Activated gamma-delta T cell treated with anti-CD3 and anti-CD28 coated beads, Interleukin-2, amount 50 U/mL, for 16 hours (primary cell): ENCODE results near the gene MARK2.

ENCODE experiments used
- DNase-seq: peaks from one replicate; pipeline ENCODE4 v3.0.0-alpha.2; 2020; ENCODE audit warnings: low read depth

MARK2 gene

DNA sequence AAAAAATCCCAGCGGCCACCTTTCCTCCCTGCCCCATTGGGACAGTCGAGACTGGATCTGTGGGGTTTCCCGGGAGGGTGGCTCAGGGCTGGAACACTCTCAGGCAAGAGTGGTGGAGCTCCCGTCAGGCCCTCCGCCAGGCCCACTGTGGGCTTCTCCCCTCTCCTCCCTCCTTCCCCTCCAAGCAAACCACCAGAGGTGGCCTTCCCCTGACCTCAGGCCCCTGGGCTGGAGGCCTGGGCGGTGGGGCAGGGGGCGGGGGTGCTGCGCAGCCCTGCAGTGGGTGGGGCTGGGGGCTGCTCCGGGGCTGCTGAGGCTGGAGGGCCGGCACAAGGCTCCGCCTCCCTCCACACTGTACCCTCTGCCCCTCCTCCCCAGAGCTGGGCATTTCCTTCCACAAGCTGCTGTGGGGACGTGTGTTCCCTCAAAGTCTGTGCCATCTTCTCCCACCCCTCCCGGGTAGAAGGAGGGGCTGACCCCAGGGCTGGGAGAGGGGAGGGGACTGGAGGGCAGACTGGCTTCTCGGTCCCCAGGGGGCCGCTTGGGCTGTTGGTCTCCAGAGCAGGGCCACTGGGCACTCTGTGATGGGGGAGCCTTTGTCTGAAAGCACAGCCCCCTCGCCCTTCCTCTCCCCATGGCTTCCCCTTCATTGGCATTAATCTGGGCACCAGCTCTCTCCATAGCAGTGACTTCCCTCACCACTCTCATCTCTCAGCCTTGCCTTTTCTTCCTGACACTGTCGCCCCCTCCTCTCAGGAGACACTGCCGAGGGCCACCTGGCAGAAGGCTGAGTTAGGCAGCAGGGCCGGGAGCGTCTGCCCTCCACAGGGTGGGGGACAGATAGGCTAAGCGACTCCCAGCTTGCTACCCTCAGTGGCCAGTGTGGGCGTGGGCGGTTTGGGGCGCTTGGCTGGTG is 70.9 kb downstream of the MARK2 start:
- no peak for DNase-seq

DNA sequence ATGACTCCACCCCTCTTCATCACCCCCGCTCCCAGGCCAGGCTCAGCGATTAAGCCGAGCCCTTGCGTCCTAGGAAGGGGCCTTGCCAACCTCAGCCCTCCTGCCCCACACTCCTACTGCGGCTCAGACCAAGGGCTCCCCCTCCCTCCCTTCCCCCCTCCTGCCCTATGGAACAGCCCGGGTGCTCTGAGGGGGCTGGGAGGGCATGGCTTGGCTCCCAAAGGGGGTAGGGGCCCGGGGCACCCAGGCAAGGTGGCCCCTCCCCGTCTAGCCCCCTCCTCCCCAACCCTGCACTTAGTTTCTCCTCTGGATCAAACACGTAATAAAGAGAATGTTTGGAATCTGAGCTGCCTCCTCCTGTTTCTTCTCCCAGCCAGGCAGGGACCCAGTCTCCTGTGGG is 71.8 kb downstream of the MARK2 start:
- DNase-seq: no peak

- DNase-seq: no peak
Observed at GRCh38 chr11:63911440-63911839, 72.5 kb downstream of the MARK2 start.

DNA sequence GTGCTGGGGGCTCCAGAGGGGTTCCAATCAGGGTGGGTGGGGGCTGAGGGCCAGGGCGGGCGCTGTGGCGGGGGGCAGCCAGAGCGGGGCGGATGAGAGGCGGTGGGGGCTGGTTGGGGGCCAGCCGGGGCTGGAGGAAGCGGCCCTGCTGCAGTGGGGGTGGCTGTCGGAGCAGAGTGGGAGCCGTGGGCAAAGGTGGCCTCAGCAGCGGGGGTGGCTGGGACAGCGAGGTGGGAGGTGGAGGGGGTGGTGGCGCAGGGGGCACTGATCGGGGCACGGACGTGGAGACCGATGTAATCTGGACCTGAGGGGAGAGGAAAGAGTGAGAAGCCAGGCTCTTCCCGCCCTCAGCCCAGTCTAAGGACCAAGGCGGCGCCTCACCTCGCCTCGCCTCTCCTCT is 73.0 kb downstream of the MARK2 start:
- no peak for DNase-seq

DNA sequence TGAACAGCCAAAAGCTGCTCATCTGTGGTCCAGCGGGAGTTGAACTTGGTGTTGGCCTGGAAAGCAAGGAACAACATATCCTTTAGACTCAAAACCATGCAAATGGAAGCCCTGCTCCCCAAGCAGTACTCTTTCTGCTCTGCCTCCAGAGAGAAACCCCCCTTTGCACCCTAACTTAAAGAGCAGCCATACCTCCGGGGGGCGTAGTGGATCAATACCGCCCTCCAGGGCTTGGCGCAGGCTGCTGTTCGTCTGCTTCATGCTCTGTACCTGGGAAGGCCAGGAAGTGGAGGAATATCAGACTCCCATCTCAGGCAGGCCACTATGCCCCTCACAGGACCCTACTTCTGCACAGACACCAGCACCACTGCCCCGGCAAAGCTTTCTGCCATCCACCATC is 73.8 kb downstream of the MARK2 start:
- DNase-seq: no peak

DNA sequence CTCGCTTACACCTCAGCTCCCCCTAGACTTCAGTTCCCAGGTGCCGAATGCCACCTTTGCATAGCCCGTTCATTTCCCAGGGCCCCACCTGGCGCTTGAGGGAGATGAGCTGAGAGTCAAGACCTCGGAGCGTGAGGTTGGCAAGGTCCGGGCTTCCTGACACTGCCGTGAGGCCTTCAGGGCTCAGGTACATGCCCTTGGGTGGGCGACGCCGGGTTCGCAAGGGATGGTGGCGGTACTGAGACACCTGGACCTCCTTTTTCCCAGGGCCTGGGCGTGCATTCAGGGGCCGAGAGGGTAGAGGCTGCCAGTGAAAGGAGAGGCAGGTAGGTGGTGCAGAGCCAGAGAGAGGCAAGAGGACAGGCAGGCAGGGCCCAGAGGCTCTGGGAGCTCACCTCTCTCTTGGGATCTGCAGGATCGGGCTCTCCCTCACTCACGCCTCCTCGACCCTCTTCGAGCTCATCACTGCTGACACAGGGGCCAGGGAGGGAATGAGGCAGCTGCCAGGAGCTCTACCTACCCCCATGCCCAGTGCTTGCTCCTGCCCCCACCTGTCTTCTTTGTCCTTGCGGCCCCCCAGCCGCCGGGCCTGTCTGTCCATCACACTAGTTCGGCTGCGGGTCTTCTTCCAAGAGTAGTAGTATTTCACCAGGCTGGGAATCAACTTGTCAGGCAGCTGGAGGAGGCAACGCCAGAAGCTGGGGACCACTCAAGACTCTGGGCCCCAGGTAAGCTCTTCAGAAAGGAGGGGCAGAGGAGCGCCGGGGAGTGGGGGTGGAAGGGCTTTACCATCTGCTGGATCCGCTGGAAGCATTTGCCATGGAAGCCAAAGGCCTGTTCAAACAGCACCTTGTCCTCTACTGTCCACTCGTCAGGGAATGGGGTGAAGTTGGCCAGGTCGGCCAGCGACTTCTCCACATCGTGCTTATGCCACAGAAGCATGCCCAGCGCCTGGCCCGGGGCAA is 75.2 kb downstream of the MARK2 start:
- no peak for DNase-seq

DNA sequence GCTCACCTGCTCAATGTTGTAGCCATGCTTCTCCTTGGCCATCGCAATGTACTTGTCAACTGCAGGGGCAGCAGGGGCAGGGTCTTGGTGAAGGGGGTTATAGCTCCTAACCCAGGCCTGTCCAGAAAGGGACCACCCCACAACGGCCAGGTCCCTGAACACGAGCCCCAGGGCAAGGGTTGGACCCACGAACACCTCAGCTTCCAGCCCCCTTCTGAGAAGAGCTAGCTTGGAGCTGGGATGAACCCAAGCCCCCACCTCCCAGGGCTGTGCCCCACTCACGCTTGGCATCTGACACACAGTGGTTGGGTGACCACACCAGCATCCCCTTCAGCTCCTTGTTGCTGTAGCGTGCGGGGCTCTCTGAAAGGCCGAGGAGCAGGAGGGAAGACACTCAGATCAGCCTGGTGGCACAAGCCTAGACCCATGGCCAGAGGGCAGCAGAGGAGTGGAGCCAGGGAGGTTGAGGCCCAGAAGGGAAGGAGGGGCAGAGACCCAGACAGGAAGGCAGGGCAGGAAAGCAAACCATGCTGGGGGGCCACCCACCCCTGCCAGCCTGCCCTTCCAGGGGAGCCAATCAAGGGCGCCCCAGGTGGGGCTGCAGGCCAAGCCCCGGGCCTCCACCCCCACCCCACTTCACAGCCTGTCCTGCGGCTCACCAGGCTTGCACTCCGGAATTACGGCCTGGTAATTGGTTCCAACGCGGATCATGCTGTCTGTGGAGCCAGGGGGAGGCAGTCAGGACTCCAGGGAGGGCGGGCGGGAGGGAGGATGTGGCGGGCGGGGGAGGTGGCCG is 76.2 kb downstream of the MARK2 start:
- no peak for DNase-seq

GRCh38 chr11:63915961-63916836 is 77.3 kb downstream of the MARK2 start:
- DNase-seq: no peak

DNA sequence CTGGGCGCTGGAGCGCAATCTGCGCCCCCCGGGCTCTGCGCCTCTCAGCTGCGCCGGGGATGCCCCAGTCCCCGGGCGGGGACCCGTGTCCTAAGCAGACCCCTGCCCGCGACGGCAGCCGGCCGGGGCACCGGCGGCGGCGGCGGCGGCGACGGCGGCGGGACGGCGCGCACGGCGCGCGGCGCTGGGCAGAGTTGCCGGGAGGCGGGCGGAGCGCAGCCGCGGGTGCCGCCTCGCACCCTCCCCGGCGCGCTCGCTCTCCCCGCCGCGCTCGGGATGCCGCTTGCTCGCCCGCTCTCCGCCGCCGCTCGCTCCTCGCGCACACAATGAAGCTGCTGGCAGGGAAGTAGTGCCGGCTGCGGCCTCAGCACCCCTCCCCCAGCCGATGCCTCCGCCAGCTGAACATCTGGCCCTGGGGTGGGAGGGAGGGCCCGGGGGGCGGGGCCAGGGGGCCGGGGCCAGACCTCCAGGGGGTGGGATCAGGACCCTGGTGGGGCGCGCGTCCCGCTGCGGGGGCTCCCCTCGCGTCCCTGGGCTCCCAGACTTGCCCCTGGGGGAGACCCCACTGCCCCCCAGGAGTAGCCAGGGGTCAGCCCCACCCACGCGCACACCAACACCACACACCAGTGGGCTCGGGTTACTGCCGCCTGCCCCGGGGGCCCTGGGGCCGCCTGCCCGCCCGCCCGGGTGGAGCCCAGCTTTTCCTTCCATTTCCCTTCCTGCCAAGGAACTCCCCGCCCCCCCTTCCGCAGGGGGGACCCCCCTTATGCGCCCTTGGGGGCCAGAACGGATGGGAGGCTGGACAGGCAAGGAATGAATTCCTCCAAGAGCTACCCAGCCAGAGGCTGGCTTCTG is 78.2 kb downstream of the MARK2 start, which contains the start of gene RCOR2:
RCOR2 (minus strand) TSS at position 328 of the 855 bp plus-strand sequence. CDS start 708 bp downstream, outside the sequence.
- no peak for DNase-seq

- DNase-seq: no peak
Observed at GRCh38 chr11:63917692-63918506, 79.0 kb downstream of the MARK2 start.

DNA sequence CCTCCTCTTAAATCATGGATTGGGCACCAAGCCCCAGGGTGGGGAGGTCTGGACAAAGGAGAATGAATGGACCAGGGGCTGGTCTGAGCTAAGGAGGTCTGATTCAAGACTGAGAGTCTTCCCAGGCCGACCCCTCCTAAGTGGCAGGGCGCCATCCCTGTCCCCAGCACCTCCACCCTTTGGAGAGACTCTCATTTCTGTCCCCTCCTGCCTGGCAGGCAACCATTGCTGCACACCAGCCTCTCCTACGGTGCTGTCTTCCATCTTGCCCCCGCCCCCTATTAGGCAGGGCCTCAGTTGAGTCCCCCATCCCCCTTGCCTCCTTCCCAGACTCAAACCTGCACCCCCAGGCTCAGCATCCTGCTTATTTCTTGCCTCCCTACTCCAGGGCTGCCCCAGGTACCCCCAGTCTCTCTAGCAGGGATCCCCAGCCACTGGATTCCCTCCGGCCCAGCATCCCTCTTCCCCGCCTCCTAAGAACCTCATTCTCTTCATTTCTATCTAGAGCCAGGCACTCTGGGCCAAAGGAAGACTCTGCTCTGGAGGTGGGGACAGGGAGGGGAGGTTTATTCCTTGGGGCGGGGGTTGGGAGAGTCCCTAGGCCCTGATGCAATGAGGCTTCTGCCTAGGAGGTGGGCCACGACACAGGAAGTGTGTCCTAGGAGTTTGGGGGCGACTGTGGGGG is 79.7 kb downstream of the MARK2 start:
- no peak for DNase-seq

GRCh38 chr11:63919267-63920125 is 80.6 kb downstream of the MARK2 start:
- no peak for DNase-seq

DNA sequence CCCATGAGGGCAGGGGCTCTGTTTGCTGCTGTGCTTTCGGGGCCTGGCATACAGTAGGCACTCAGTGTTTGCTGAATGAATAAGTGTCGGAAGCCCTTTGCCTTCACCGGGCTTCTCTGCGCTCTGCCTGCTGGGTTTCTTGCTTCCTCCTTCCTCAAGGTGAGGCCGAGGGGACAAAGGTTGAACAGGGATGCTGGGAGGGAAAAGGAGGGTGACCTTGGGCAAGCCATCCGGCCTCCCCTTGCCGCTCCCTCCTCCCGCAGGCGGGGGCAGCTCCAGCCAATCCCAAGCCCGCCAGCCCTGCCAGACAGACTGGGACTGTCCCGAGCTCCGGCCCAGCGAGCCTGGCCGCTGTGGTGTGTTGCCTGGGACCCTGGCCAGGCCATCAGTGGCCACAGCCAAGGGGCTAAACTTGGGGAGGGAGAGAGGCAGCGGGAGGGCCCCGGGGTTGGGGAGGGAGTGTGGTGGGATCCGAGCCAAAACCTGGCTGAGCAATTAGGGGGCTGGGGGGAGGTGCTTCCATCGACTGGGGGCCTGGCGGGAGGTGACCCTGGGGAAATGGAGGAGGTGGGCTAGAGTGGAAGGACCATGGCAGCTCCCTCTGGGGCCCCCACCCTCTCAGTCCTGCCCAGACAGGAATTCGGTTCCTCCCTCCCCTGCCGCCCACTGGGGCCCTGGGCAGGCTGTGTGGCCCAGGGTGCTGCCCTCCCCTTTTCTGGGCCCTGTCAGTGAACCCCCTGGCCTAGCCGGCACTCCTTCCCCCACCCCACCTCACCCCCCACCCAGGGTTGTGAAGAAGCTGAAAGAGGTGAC is 81.4 kb downstream of the MARK2 start:
- no peak for DNase-seq

GRCh38 chr11:63920939-63921417 is 82.1 kb downstream of the MARK2 start:
- no peak for DNase-seq

DNA sequence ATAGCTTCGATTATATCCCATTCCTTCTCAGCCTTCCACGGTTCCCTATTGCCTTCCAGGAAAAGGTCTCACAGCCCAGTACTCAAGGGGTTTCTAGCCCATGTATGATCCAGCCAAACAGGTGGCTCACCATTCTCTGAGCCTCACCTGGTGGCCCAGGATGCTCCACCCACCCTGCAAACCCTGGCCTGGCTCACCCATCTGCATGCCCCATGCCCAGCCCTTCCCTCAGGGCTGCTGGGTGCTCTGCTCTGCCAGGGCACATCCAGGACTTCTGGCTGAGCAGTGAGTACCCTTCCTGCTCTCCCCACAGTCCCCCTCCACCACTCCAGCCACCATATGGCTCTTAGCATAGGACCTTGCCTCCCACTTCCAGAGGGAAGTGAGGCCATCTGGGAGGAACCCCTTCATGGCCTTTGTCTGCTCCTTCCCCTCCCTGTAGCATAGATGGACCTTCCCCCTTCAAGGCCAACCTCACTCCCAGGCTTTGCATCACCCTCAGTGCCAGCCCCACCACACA is 83.8 kb downstream of the MARK2 start:
- DNase-seq: no peak

DNA sequence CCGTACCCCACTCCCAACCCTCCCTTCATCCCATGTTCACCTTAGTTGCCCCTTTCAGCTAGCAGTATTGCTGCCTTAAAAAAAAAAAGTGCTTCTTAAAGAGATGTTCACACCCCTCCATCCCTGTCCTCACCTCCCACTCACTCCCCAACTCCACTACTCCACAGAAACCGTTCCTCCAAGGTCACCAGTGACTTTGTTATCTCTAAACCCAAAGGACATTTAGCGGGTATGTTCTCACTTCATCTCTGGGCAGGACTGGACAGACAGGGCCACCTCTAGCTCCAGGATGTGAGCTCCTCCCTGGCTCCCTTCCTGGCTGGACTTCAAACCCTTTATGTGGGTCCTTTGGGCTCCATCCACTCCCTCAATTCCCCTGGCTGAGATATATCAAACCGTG is 84.4 kb downstream of the MARK2 start:
- DNase-seq: no peak
